ENCODE results near the gene GABARAPL1. TPM values are rescaled to one million over a fixed set of nuclear protein-coding genes. Genes with fewer than 3 reads are reported as not detected.
A peak's percentile ranks its signal among the peaks of the same experiment; 100 is the strongest.
"Not testable (repeated sequence)": the region's sequence is repeated elsewhere in the genome, so short reads cannot be mapped to it uniquely, and the experiment has no call there.

GABARAPL1 gene
- total RNA-seq, 1 donor from 2014 or later, result 108 TPM

DNA sequence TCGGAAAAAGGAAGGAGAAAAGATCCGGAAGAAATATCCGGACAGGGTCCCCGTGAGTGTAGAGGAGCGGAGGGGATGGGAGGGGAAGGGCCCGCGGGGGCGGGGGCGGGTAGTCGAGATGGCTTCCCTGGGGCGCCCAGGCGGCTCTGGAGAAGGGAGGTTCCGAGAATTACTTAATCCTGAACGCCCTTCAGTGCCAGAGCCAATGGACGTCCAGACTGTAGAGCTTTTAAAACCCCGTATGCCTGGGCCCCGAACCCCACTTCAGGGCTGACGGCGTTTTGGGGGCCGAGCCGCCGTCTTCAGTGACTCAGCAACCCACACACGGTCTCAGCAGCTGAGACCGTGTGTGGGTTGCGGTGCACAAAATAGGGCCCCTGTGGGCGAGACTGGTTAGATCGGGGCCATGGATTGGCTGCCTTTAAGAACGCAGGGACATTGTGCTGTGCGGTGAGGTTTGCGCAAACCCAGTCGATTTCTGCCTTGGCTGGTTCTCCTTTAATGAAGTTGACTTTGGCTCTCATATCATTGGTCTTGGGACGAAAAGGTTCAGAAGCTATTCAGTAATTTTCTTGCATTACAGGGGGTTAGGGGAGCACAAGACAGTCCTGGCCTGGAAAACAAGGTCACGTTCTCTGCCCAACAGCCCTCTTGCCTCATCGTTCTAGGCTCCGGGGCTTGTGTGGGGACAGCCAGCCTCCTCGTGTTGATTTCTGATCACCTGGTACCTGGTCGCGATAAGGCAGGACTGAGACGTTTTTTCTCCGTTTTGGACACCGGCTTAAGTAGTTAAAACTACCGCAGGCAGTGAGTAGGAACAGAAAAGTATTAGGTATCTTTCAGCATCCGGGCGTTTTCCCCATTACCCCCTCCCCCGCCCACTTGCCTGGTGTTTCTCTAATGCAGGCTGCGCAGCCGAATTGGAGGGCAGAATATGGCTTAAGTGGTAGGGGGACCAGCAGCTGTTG, 775 bp downstream of the GABARAPL1 start:
- ATAC-seq (peak; percentile 70 to 84), DNase-seq (peak; percentile 90)
- peaks cover 31% of the 10 kb centered on the region for H3K4me1 ChIP-seq
- peak overlapping the region; percentile 81 for H3K4me3 ChIP-seq
- no peaks in the 10 kb centered on the region for H3K27me3 ChIP-seq (ENCODE audit: low read depth)
- intact Hi-C loops (cut with DNase I), result no loop called here
- peak overlapping the region; percentile 99 for H3K27ac ChIP-seq
- H3K36me3 ChIP-seq, result peaks cover 8% of the 10 kb centered on the region
- H3K9me3 ChIP-seq, result no peaks in the 10 kb centered on the region
- TF ChIP-seq CTCF (IDR thresholded peaks at IDR 0.05), result no peak

- no peaks in the 10 kb centered on the region for H3K27me3 ChIP-seq (ENCODE audit: low read depth)
Measured at GRCh38 chr12:10214136-10214894, 1.6 kb downstream of the GABARAPL1 start.

DNA sequence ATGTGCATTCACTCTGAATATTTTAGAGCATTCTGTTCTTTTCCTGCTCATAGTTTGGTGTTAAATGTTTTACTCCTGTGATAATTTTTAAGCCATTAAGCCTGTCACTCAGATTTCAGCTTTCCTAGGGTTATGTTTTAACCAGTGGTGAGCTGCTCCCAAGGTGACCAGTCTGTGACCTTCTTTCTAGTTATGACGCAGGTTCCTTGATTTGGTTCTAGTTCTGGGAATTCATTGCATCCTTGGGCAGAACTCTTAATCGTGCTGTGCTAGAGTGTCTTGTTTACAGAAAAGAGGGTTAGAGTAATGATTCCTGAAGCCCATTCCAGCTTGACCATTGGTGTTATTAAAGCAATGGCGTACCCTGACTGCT, 2.2 kb downstream of the GABARAPL1 start:
- H3K9me3 ChIP-seq, result no peaks in the 10 kb centered on the region
- peaks cover 23% of the 10 kb centered on the region for H3K36me3 ChIP-seq
- DNase-seq (no peak), ATAC-seq (no peak)
- intact Hi-C loops (cut with DNase I), result no loop called here
- H3K27ac ChIP-seq, result peak overlapping the region; percentile 99
- no peak for TF ChIP-seq CTCF (IDR thresholded peaks at IDR 0.05)
- H3K4me1 ChIP-seq, result peaks cover 33% of the 10 kb centered on the region
- no peaks in the 10 kb centered on the region for H3K27me3 ChIP-seq (ENCODE audit: low read depth)
- H3K4me3 ChIP-seq, result peak overlapping the region; percentile 81

More at GRCh38 chr12:10214136-10214894, 1.6 kb downstream of the GABARAPL1 start:
- intact Hi-C loops (cut with DNase I), result no loop called here
- Histone ChIP-seq H3K9me3 (no peaks in the 10 kb centered on the region), H3K36me3 (peaks cover 17% of the 10 kb centered on the region), H3K4me1 (peaks cover 31% of the 10 kb centered on the region), H3K4me3 (peak overlapping the region; percentile 81), H3K27ac (peak overlapping the region; percentile 99)
- no peak for TF ChIP-seq CTCF (IDR thresholded peaks at IDR 0.05)
- ATAC-seq (no peak), DNase-seq (no peak)

GRCh38 chr12:10215436-10215835, 2.8 kb downstream of the GABARAPL1 start:
- intact Hi-C loops (cut with DNase I), result no loop called here
- no peak for TF ChIP-seq CTCF (IDR thresholded peaks at IDR 0.05)
- peak overlapping the region; percentile 99 for H3K27ac ChIP-seq
- DNase-seq, result no peak
- H3K27me3 ChIP-seq (ENCODE audit: low read depth), result no peaks in the 10 kb centered on the region
- H3K4me3 ChIP-seq, result peak overlapping the region; percentile 81
- H3K36me3 ChIP-seq, result peaks cover 28% of the 10 kb centered on the region
- H3K4me1 ChIP-seq, result peaks cover 38% of the 10 kb centered on the region
- ATAC-seq, result no peak
- H3K9me3 ChIP-seq, result no peaks in the 10 kb centered on the region

DNA sequence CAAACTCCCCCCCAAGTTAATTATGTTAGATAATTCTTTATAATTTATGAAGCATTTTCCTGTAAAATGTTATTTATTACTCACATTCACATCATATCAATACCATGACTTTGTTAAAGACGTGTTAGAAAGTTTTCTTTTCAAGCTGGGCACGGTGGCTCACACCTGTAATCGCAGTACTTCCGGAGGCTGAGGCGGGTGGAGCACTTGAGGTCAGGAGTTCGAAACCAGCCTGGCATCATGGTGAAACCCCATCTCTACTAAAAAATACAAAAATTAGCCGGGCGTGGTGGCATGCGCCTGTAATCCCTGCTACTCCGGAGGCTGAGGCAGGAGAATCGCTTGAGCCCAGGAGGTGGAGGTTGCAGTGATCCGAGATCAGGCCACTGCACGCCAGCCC, 3.3 kb downstream of the GABARAPL1 start:
- Histone ChIP-seq H3K4me1 (peaks cover 43% of the 10 kb centered on the region), H3K36me3 (peaks cover 33% of the 10 kb centered on the region)
- intact Hi-C loops (cut with DNase I); H3K9me3 ChIP-seq; H3K4me3 ChIP-seq; ATAC-seq; H3K27ac ChIP-seq; H3K27me3 ChIP-seq (ENCODE audit: low read depth); DNase-seq: not testable (repeated sequence)
